K562 (cell line): ENCODE data around the gene LPCAT2. TPM values are rescaled to one million over a fixed set of nuclear protein-coding genes. Genes with fewer than 3 reads are reported as not detected.

ENCODE experiments used
- ATAC-seq: fragments of 200-7000 bp; cut with Tn5 transposase; 3 replicates; pipeline ENCODE4 v1.9.1; 2020; ENCODE audit warnings: moderate library complexity
- Bru-seq: library from RNA; stranded (reverse); fragments of 400-500 nt; gene quantifications from one replicate; lab custom pipeline; 2021; lab: Mats Ljungman, UMichigan
- BruChase-seq, 2 experiments: library from RNA; stranded (reverse); fragments of 400-500 nt; gene quantifications; one replicate each; lab custom pipeline; 2021; lab: Mats Ljungman, UMichigan
- BruUV-seq: library from RNA; stranded (reverse); fragments of 400-500 nt; replicated peaks from 2 replicates; lab custom pipeline; 2021; lab: Mats Ljungman, UMichigan
- CTCF ChIA-PET: fragments of 300-600 bp; formaldehyde crosslinking; extraction: SDS; loops from one replicate; lab custom pipeline; 2021; ENCODE audit warnings: low intra/inter-chr PET ratio; lab: Yijun Ruan, JAX
- POLR2A ChIA-PET: fragments of 300-600, 350-650 bp; sonication (Branson Sonifier 250); formaldehyde crosslinking; extraction: SDS; loops from one replicate; lab custom pipeline; 2021; ENCODE audit warnings: antibody characterized with exemption, inconsistent platforms; lab: Yijun Ruan, JAX
- DNase-seq, 4 experiments: peaks; one replicate each; pipeline versions ENCODE4 v3.0.0 to v3.0.0-alpha.2; 2011 to 2018; ENCODE audit warnings: low spot score in 3 of 4, mixed read lengths in 3 of 4; ENCODE audit errors: extremely low read depth in 1 of 4
- FAIRE-seq: peaks from 2 replicates; lab custom pipeline; 2011; peaks lifted over from hg19 to GRCh38; lab: Jason Lieb, UNC
- H2AFZ ChIP-seq: 2 replicates; pipeline ENCODE4 v1.6.0; 2011; ENCODE audit warnings: low read depth, low read length, control low read depth, inconsistent platforms
- H3K27ac ChIP-seq: fragments of 200-600 bp; 3 replicates; pipeline ENCODE4 v1.8.0; 2011; ENCODE audit warnings: low read depth, mild to moderate bottlenecking, control low read depth, inconsistent platforms, low read length, moderate library complexity, mixed read lengths; ENCODE audit errors: extremely low read depth
- H3K27me3 ChIP-seq, 2 experiments: fragments of 300-600 bp in 1 of 2; 2 replicates in 1 of 2; 3 replicates in 1 of 2; pipeline versions ENCODE4 v1.6.0 to v1.8.0; 2011; ENCODE audit warnings: inconsistent platforms in 2 of 2, low read length in 2 of 2, mild to moderate bottlenecking in 1 of 2, mixed read lengths in 1 of 2, moderate library complexity in 1 of 2; ENCODE audit not compliant: control insufficient read depth in 2 of 2, insufficient read depth in 2 of 2
- H3K36me3 ChIP-seq: fragments of 300-600 bp; 3 replicates; pipeline ENCODE4 v1.8.0; 2011; ENCODE audit warnings: mild to moderate bottlenecking, low read length, inconsistent platforms; ENCODE audit not compliant: control insufficient read depth, insufficient read depth
- H3K4me1 ChIP-seq, 2 experiments: fragments of 200-600 bp in 1 of 2; replicated peaks in 1 of 2; 2 replicates in 1 of 2; 3 replicates in 1 of 2; pipeline versions ENCODE4 v1.5.1 to v1.8.0; 2011; ENCODE audit warnings: inconsistent platforms in 2 of 2, low read length in 2 of 2, mild to moderate bottlenecking in 1 of 2, mixed read lengths in 1 of 2, moderate library complexity in 1 of 2; ENCODE audit not compliant: control insufficient read depth in 2 of 2, insufficient read depth in 2 of 2
- H3K4me2 ChIP-seq: 2 replicates; pipeline ENCODE4 v1.6.1; 2011; ENCODE audit warnings: low read length, control low read depth, inconsistent platforms, mixed read lengths; ENCODE audit not compliant: insufficient read depth
- H3K4me3 ChIP-seq: fragments of 200-600 bp; sonication (generic), shearing (Covaris generic); 2 replicates; pipeline ENCODE4 v1.5.1; 2016; ENCODE audit warnings: control low read depth, inconsistent platforms
- H3K79me2 ChIP-seq: fragments of 200-600 bp; 3 replicates; pipeline ENCODE4 v1.8.0; 2011; ENCODE audit warnings: low read length, inconsistent platforms; ENCODE audit not compliant: control insufficient read depth, insufficient read depth
- H3K9ac ChIP-seq, 2 experiments: 2 replicates each; pipeline versions ENCODE4 v1.6.0 to v1.6.1; 2011; ENCODE audit warnings: low read depth in 2 of 2, low read length in 2 of 2, control low read depth in 1 of 2, inconsistent platforms in 1 of 2, mild to moderate bottlenecking in 1 of 2, mixed read lengths in 1 of 2; ENCODE audit not compliant: insufficient read depth in 1 of 2
- H3K9me1 ChIP-seq: one replicate; pipeline ENCODE4 v1.6.0; 2011; ENCODE audit warnings: inconsistent platforms, mild to moderate bottlenecking, low read length, moderate library complexity; ENCODE audit not compliant: control insufficient read depth, insufficient read depth
- H3K9me3 ChIP-seq: replicated peaks from 2 replicates; pipeline ENCODE4 v1.5.1; 2011; ENCODE audit warnings: low read depth, low read length, inconsistent platforms; ENCODE audit not compliant: control insufficient read depth, insufficient read depth
- H4K20me1 ChIP-seq: replicated peaks from 2 replicates; pipeline ENCODE4 v1.6.1; 2011; ENCODE audit warnings: low read length, inconsistent platforms, mixed read lengths; ENCODE audit not compliant: control insufficient read depth, insufficient read depth
- ELF2 ChIP-seq: fragments of 250-450 bp; sonication (Bioruptor Pico); IDR thresholded peaks from 2 replicates; pipeline ENCODE4 v1.5.0; 2021; ENCODE audit warnings: mild to moderate bottlenecking
- KHSRP ChIP-seq: fragments of 450-650 bp; IDR thresholded peaks from 2 replicates; pipeline ENCODE4 v1.6.1; 2017
- MGA ChIP-seq: fragments of 450-650 bp; IDR thresholded peaks from 2 replicates; pipeline ENCODE4 v1.6.1; 2016; ENCODE audit warnings: mild to moderate bottlenecking, moderate library complexity
- WGBS: fragments of 100-300 bp; shearing (Covaris generic); methylation state at CpG from one replicate; pipeline ENCODE4 v1.1.6; 2016; ENCODE audit warnings: low coverage, mixed read lengths; ENCODE audit not compliant: insufficient coverage; ENCODE audit errors: missing lambda C conversion rate; 5-methylcytosine and 5-hydroxymethylcytosine counted together
- in situ Hi-C: fragments of 300-500 bp; cut with MboI; formaldehyde crosslinking; loops from 4 replicates; pipeline ENCODE4 v1.15.0; 2018; ENCODE audit warnings: inconsistent platforms, mixed read lengths
- intact Hi-C: fragments of 100-400 bp; cut with micrococcal nuclease; formaldehyde crosslinking; loops from 2 replicates; pipeline ENCODE4 v1.14.2; 2022
- long read RNA-seq, 3 experiments: library from polyadenylated mRNA in 2 of 3; library from RNA in 1 of 3; unstranded in 2 of 3; stranded (forward) in 1 of 3; transcript quantifications; one replicate each; pipeline ENCODE4 v2.0.0, GENCODE V29; 2019 to 2022
- polyA minus RNA-seq, 3 experiments: library from RNA; depleted of rRNA, polyadenylated mRNA; stranded (reverse); fragments of >200 nt; gene quantifications; 2 replicates each; pipeline ENCODE4 v1.2.3, GENCODE V29; 2011
- polyA plus RNA-seq, 8 experiments: library from polyadenylated mRNA; depleted of rRNA in 4 of 8; stranded (reverse) in 5 of 8; unstranded in 3 of 8; fragments of >200 nt; fragmentation: Nextera tagmentation in 2 of 8; fragmentation: Illumina TruSeq in 1 of 8; extraction: Ambion mirVana in 2 of 8; extraction: Trizol in 1 of 8; gene quantifications; 2 replicates each; pipeline versions ENCODE4 v1.2.1 to v1.2.3, GENCODE V29; 2011 to 2014; ENCODE audit warnings: inconsistent platforms in 1 of 8, missing spikeins in 1 of 8
- total RNA-seq, 7 experiments: library from RNA; depleted of rRNA in 6 of 7; stranded (reverse); fragments of >200 nt in 6 of 7; fragmentation: Illumina TruSeq in 2 of 7; extraction: Trizol in 2 of 7; gene quantifications; 2 replicates each; pipeline versions ENCODE4 v1.2.1 to v1.2.3, GENCODE V29; 2011 to 2021; ENCODE audit warnings: low replicate concordance in 1 of 7

Gene LPCAT2
- 1.4 and 6.9 TPM in 2 replicates for total RNA-seq (2011; cell fraction: chromatin; rRNA removed; ENCODE audit: low replicate concordance)
- total RNA-seq (2011; cell fraction: nucleolus; rRNA removed): 3.5 and 5.8 TPM in 2 replicates
- total RNA-seq (2011; cell fraction: nucleoplasm; rRNA removed): 3.7 and 5.6 TPM in 2 replicates
- total RNA-seq (2014; rRNA removed) (7.2 and 8.6 TPM in 2 replicates), total RNA-seq (2014; rRNA removed; fragmentation: Illumina TruSeq; extraction: Trizol) (11.4 and 14.0 TPM in 2 replicates), total RNA-seq (2015; rRNA removed; fragmentation: Illumina TruSeq; extraction: Trizol) (12.6 and 13.8 TPM in 2 replicates), total RNA-seq (2021) (13.1 and 15.0 TPM in 2 replicates), polyA plus RNA-seq (2011; rRNA removed) (3.2 and 4.4 TPM in 2 replicates), polyA plus RNA-seq (2014; fragmentation: Illumina TruSeq; extraction: Trizol) (6.5 and 7.3 TPM in 2 replicates), polyA plus RNA-seq (2014; fragmentation: Nextera tagmentation; extraction: Ambion mirVana) (1 to 10 TPM; 2.9 to 3.1 TPM), polyA plus RNA-seq (2014; rRNA removed) (7.8 and 8.3 TPM in 2 replicates), polyA minus RNA-seq (2011; rRNA and poly(A)+ RNA removed) (1.5 and 2.5 TPM in 2 replicates), Bru-seq, nascent RNA (percentile 53 among the genes with signal in this experiment), BruChase-seq, experiment 1, labeled RNA remaining after a 2-hour chase (percentile 57 among the genes with signal in this experiment), BruChase-seq, experiment 2, labeled RNA remaining after a 6-hour chase (percentile 57 among the genes with signal in this experiment)
- 1.6 and 1.7 TPM in 2 replicates for polyA plus RNA-seq (2011; cell fraction: cytosol; rRNA removed)
- 2.2 and 2.7 TPM in 2 replicates for polyA plus RNA-seq (2011; cell fraction: nucleus; rRNA removed)
- 12.2 and 15.3 TPM in 2 replicates for polyA plus RNA-seq (2012)
- polyA minus RNA-seq (2011; cell fraction: cytosol; rRNA and poly(A)+ RNA removed): 1.4 and 1.9 TPM in 2 replicates
- 2.6 TPM in 2 replicates for polyA minus RNA-seq (2011; cell fraction: nucleus; rRNA and poly(A)+ RNA removed)
- long read RNA-seq, experiment 1, full-length matches to known transcripts: 6 of 12 reads
- long read RNA-seq, experiment 1, partial matches to known transcripts: 3 of 12 reads
- long read RNA-seq, experiment 1, other reads (novel, unspliced or antisense): 3 of 12 reads
- long read RNA-seq, experiment 2, partial matches to known transcripts: 0 of 4 reads
- long read RNA-seq, experiment 2, other reads (novel, unspliced or antisense): 3 of 4 reads
- long read RNA-seq, experiment 3: 0 reads

GRCh38 chr16:55508941-55509931 lies at the start of gene LPCAT2:
Gene LPCAT2 (plus strand): TSS chr16:55509072. CDS start chr16:55509182, 110 bp downstream.
- Histone ChIP-seq H4K20me1 (no peaks in the 10 kb centered on the region), H3K27me3 (peaks cover 0 to 8% of the 10 kb centered on the region in 2 experiments; a peak in 1 of 5 replicates), H3K4me3 (peak within 1 kb of the TSS; percentile 64), H3K9me1 (no peaks in the 10 kb centered on the region), H3K79me2 (no peaks in the 10 kb centered on the region), H3K27ac (peak within 1 kb of the TSS; percentile 44; the same call in 1 of the 3 replicates), H3K4me2 (peak within 1 kb of the TSS; percentile 81), H3K36me3 (no peaks in the 10 kb centered on the region), H3K4me1 (peaks cover 7 to 10% of the 10 kb centered on the region in 2 experiments; a peak in 4 of 5 replicates), H3K9me3 (no peaks in the 10 kb centered on the region), H3K9ac (peak within 1 kb of the TSS; percentile 59 to 91; a peak in 3 of 4 replicates), H2AFZ (peak within 1 kb of the TSS; percentile 92)
- in situ Hi-C loops (no loop called here), intact Hi-C loops (no loop called here)
- DNase-seq (peak; percentile 90 to 97 (median 94)), FAIRE-seq (peak; percentile 93), ATAC-seq (peak; percentile 100)
- WGBS: under 1% methylated on average over 35 of the region's 61 CpGs
- ChIA-PET POLR2A (interaction anchor here (0.6 to 1.0 kb wide), 3 partner anchors 24 to 197 kb away, joined by 3 read pairs; no protein-coding TSS in a partner anchor), CTCF (no interaction called here)
- TSS peak; percentile 46 for BruUV-seq
- TF ChIP-seq ELF2 (CRISPR knock-in tag) (0 out of 2 replicates have a peak, but pooled peaks have one; percentile 10), KHSRP (no peak), MGA (peak; percentile 83)
